WTC11 (cell line): ENCODE data around the gene FNDC3A.

Experiments
- FOXP4 ChIP-seq: sonication (generic); formaldehyde crosslinking; IDR thresholded peaks from 2 replicates; pipeline ENCODE4 v1.8.0; 2022; ENCODE audit warnings: mild to moderate bottlenecking, missing genetic modification reagents
- MAX ChIP-seq: sonication (generic); formaldehyde crosslinking; IDR thresholded peaks from 2 replicates; pipeline ENCODE4 v1.8.0; 2022; ENCODE audit warnings: mild to moderate bottlenecking, missing genetic modification reagents
- NFYB ChIP-seq: sonication (generic); formaldehyde crosslinking; conservative IDR thresholded peaks from 2 replicates; pipeline ENCODE4 v1.8.0; 2022; ENCODE audit warnings: low read depth, missing genetic modification reagents
- ZBTB43 ChIP-seq: sonication (generic); formaldehyde crosslinking; IDR thresholded peaks from 2 replicates; pipeline ENCODE4 v1.8.1; 2023; ENCODE audit warnings: mild to moderate bottlenecking, missing genetic modification reagents
- TF ChIP-seq, protein P1 (sequence below): fragments of 200-600 bp; IDR thresholded peaks from 2 replicates; pipeline ENCODE4 v1.8.0; 2022; ENCODE audit warnings: antibody characterized with exemption
- TF ChIP-seq, protein P2 (sequence below): sonication (generic); formaldehyde crosslinking; IDR thresholded peaks from 2 replicates; pipeline ENCODE4 v1.8.0; 2022; ENCODE audit warnings: mild to moderate bottlenecking, missing genetic modification reagents

DNA sequence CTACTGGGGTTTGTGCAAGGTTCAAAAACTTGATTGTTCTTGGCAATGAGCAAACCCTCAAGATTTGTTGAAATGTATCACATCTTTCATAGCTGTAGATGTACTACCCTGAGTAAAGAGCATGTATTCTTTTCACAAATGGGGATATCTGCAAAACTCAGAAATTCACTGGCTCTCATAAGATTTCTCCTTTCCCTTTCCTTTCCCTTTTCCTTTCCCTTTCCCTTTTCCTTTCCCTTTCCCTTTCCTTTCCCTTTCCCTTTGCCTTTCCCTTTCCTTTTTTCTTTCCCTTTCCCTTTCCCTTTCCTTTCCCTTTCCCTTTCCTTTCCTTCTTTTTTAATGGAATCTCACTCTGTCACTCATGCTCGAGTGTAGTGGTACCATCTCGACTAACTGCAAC is 69.1 kb downstream of the FNDC3A start:
- TF ChIP-seq NFYB (no peak), FOXP4 (CRISPR knock-in tag) (no peak), MAX (CRISPR knock-in tag) (no peak), ZBTB43 (CRISPR knock-in tag) (no peak)
- TF ChIP-seq, protein P1, sequence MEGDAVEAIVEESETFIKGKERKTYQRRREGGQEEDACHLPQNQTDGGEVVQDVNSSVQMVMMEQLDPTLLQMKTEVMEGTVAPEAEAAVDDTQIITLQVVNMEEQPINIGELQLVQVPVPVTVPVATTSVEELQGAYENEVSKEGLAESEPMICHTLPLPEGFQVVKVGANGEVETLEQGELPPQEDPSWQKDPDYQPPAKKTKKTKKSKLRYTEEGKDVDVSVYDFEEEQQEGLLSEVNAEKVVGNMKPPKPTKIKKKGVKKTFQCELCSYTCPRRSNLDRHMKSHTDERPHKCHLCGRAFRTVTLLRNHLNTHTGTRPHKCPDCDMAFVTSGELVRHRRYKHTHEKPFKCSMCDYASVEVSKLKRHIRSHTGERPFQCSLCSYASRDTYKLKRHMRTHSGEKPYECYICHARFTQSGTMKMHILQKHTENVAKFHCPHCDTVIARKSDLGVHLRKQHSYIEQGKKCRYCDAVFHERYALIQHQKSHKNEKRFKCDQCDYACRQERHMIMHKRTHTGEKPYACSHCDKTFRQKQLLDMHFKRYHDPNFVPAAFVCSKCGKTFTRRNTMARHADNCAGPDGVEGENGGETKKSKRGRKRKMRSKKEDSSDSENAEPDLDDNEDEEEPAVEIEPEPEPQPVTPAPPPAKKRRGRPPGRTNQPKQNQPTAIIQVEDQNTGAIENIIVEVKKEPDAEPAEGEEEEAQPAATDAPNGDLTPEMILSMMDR: no peak
- TF ChIP-seq, protein P2, sequence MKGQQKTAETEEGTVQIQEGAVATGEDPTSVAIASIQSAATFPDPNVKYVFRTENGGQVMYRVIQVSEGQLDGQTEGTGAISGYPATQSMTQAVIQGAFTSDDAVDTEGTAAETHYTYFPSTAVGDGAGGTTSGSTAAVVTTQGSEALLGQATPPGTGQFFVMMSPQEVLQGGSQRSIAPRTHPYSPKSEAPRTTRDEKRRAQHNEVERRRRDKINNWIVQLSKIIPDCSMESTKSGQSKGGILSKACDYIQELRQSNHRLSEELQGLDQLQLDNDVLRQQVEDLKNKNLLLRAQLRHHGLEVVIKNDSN (CRISPR knock-in tag): no peak
